ENCODE measurements around the gene KHDC4. TPM values are rescaled to one million over a fixed set of nuclear protein-coding genes. Genes with fewer than 3 reads are reported as not detected.

The KHDC4 gene
- total and polyA plus RNA-seq, 2 of the 13 experiments (the other 11 are each of a cell fraction or from before 2014, with no cell fraction given): 33.5 to 92.0 TPM

GRCh38 chr1:155882766-155883165, 51.4 kb downstream of the KHDC4 start (continued):
- TF ChIP-seq ZNF558 (CRISPR knock-in tag; IDR thresholded peaks at IDR 0.05; ENCODE audit: borderline replicate concordance): no peak
- TF ChIP-seq GTF3A (CRISPR knock-in tag; conservative IDR thresholded peaks at IDR 0.05): no peak
- no peak for TF ChIP-seq FOXO1 (CRISPR knock-in tag; IDR thresholded peaks at IDR 0.05)
- no peak for TF ChIP-seq NFE2L2 (IDR thresholded peaks at IDR 0.05; ENCODE audit: low read length)

- H3K4me2 ChIP-seq (ENCODE audit: low read depth, low read length): no peak overlapping the region
- no peak for DNase-seq (ENCODE audit: low spot score)
- H4K20me1 ChIP-seq (ENCODE audit: insufficient read depth, low read length): no peaks in the 10 kb centered on the region
- H3K27me3 ChIP-seq (ENCODE audit: control insufficient read depth in 1 of 2, insufficient read depth in 2 of 2, low read length in 2 of 2): peaks cover 3 to 8% of the 10 kb centered on the region in 2 experiments; a peak in 1 of 5 replicates
- BruUV-seq (replicated peaks): no TSS peak
- ChIA-PET POLR2A (interaction anchor here (1.0 kb wide), 1 partner anchor 15 kb away, joined by 3 read pairs; no protein-coding TSS in a partner anchor), CTCF (ENCODE audit: low intra/inter-chr PET ratio, low total read pairs) (no interaction called here)
- H3K9ac ChIP-seq (ENCODE audit: insufficient read depth, low read depth, low read length): no peak overlapping the region
- H3K4me1 ChIP-seq (ENCODE audit: insufficient read depth, low read length): peaks cover 34% of the 10 kb centered on the region
- no peak for FAIRE-seq
- no peaks in the 10 kb centered on the region for H3K36me3 ChIP-seq (replicated peaks in 1 of 2; ENCODE audit: control insufficient read depth in 1 of 2, insufficient read depth in 2 of 2, low read length in 2 of 2)
- ATAC-seq: no peak
- no peaks in the 10 kb centered on the region for H3K79me2 ChIP-seq (ENCODE audit: insufficient read depth, low read length)
- no peak overlapping the region for H3K4me3 ChIP-seq (replicated peaks in 1 of 3; ENCODE audit: insufficient read depth in 1 of 3, low read depth in 2 of 3, low read length in 3 of 3)
- TF ChIP-seq ZBTB20 (CRISPR knock-in tag; IDR thresholded peaks at IDR 0.05; ENCODE audit: borderline replicate concordance, low read depth): no peak
- TF ChIP-seq ZNF703 (CRISPR knock-in tag; IDR thresholded peaks at IDR 0.05; ENCODE audit: borderline replicate concordance): no peak
- TF ChIP-seq, protein P1, sequence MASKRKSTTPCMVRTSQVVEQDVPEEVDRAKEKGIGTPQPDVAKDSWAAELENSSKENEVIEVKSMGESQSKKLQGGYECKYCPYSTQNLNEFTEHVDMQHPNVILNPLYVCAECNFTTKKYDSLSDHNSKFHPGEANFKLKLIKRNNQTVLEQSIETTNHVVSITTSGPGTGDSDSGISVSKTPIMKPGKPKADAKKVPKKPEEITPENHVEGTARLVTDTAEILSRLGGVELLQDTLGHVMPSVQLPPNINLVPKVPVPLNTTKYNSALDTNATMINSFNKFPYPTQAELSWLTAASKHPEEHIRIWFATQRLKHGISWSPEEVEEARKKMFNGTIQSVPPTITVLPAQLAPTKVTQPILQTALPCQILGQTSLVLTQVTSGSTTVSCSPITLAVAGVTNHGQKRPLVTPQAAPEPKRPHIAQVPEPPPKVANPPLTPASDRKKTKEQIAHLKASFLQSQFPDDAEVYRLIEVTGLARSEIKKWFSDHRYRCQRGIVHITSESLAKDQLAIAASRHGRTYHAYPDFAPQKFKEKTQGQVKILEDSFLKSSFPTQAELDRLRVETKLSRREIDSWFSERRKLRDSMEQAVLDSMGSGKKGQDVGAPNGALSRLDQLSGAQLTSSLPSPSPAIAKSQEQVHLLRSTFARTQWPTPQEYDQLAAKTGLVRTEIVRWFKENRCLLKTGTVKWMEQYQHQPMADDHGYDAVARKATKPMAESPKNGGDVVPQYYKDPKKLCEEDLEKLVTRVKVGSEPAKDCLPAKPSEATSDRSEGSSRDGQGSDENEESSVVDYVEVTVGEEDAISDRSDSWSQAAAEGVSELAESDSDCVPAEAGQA (IDR thresholded peaks at IDR 0.05; ENCODE audit: low read depth): no peak
- TF ChIP-seq, protein P1 (CRISPR knock-in tag; IDR thresholded peaks at IDR 0.05; ENCODE audit: borderline replicate concordance): no peak
- TF ChIP-seq TCF7 (IDR thresholded peaks at IDR 0.05; ENCODE audit: low read depth): no peak
- TF ChIP-seq RFXAP (CRISPR knock-in tag; IDR thresholded peaks at IDR 0.05; ENCODE audit: borderline replicate concordance): no peak
- TF ChIP-seq MIER2 (CRISPR knock-in tag; IDR thresholded peaks at IDR 0.05): no peak
- no peak for TF ChIP-seq PCBP1 (IDR thresholded peaks at IDR 0.05; ENCODE audit: borderline replicate concordance, low read depth, low read length)
- no peak for TF ChIP-seq FOXA1 (IDR thresholded peaks at IDR 0.05)
- TF ChIP-seq FOXA1 (CRISPR knock-in tag; IDR thresholded peaks at IDR 0.05): no peak
- TF ChIP-seq HIVEP1 (CRISPR knock-in tag; IDR thresholded peaks at IDR 0.05): no peak
- no peaks in the 10 kb centered on the region for H3K9me3 ChIP-seq (ENCODE audit: low read length)
- in situ Hi-C loops (cut with HindIII; ENCODE audit: extremely low pct_ligation_motif_present, low pct_unique_long_range_greater_than_20kb): no loop called here
- intact Hi-C loops (cut with micrococcal nuclease; ENCODE audit: unreplicated experiment): no loop called here
- H3K27ac ChIP-seq (ENCODE audit: extremely low read length, insufficient read depth, low read length): no peak overlapping the region
- no peak overlapping the region for H2AFZ ChIP-seq (ENCODE audit: low read length)
Measured at GRCh38 chr1:155882235-155882634, 52.0 kb downstream of the KHDC4 start.
